ENCODE data around the gene PDE11A. TPM values are rescaled to one million over a fixed set of nuclear protein-coding genes. Genes with fewer than 3 reads are reported as not detected.
A peak's percentile ranks its signal among the peaks of the same experiment; 100 is the strongest.

PDE11A gene
- total and polyA plus RNA-seq, 2 of the 8 experiments (the other 6 are each of a cell fraction or from before 2014, with no cell fraction given) = 0.19 to 0.23 TPM

- Histone ChIP-seq H2BK5ac (ENCODE audit: low read depth, low read length) (no peak overlapping the region), H2AK5ac (ENCODE audit: low read depth, low read length) (no peak overlapping the region)
- POLR2A ChIA-PET (ENCODE audit: partially characterized antibody) = interaction anchor here (0.6 to 2.8 kb wide), 7 partner anchors 16 to 411 kb away, joined by 3 to 14 read pairs (median 3); no protein-coding TSS in a partner anchor
- TF ChIP-seq CREB1 (IDR thresholded peaks at IDR 0.05) (no peak), ASH2L (IDR thresholded peaks at IDR 0.05; ENCODE audit: low read length) (no peak), CTCF (IDR thresholded peaks at IDR 0.05; ENCODE audit: control extremely low read depth in 1 of 3, insufficient read depth in 1 of 3, low read depth in 1 of 3, low read length in 3 of 3) (no peak), CTBP2 (IDR thresholded peaks at IDR 0.05; ENCODE audit: borderline replicate concordance, insufficient read depth, insufficient read length, low read length) (no peak), RNF2 (IDR thresholded peaks at IDR 0.05; ENCODE audit: borderline replicate concordance, low read depth, low read length, missing control alignments, poor library complexity, severe bottlenecking) (no peak), PHF8 (conservative IDR thresholded peaks at IDR 0.05; ENCODE audit: low read depth, low read length) (no peak), USF2 (IDR thresholded peaks at IDR 0.05; ENCODE audit: low read length) (no peak), SP2 (IDR thresholded peaks at IDR 0.05; ENCODE audit: low read length) (no peak), MAFK (IDR thresholded peaks at IDR 0.05; ENCODE audit: low read depth, low read length) (no peak)
These were observed 39.2 kb upstream of the PDE11A start for GRCh38 chr2:178111743-178112142.

More at GRCh38 chr2:178111743-178112142, 39.2 kb upstream of the PDE11A start:
- Histone ChIP-seq H2BK15ac (ENCODE audit: low read length) (no peak overlapping the region), H2BK12ac (ENCODE audit: low read depth, low read length) (no peak overlapping the region), H2BK20ac (ENCODE audit: low read length) (no peak overlapping the region), H3K4me1 (replicated peaks in 1 of 4; ENCODE audit: control insufficient read depth in 3 of 4, insufficient read depth in 4 of 4, low read length in 3 of 4) (peaks cover 0 to 4% (median 0%) of the 10 kb centered on the region in 4 experiments; a peak in 1 of 7 replicates), H4K8ac (ENCODE audit: extremely low read depth, insufficient read depth, low read length) (peak overlapping the region; percentile 4; the same call in 1 of the 2 replicates), H3K9me3 (ENCODE audit: insufficient read depth in 2 of 2, low read depth in 1 of 2, low read length in 1 of 2) (no peaks in the 10 kb centered on the region), H3K4me3 (ENCODE audit: extremely low read depth in 1 of 4, insufficient read depth in 2 of 4, low read depth in 3 of 4, low read length in 4 of 4) (peak overlapping the region in 2 of 4 experiments; percentile 84 to 89; a peak in 1 of 8 replicates), H3K79me1 (ENCODE audit: low read depth, low read length) (no peaks in the 10 kb centered on the region), H2AFZ (ENCODE audit: low read length) (peak overlapping the region; percentile 91), H3K36me3 (ENCODE audit: control insufficient read depth in 2 of 4, insufficient read depth in 4 of 4, low read length in 3 of 4) (no peaks in the 10 kb centered on the region), H4K91ac (replicated peaks; ENCODE audit: insufficient read length, low read length) (no peak overlapping the region), H3K79me2 (ENCODE audit: control insufficient read depth in 1 of 2, insufficient read depth in 2 of 2, low read length in 2 of 2) (peaks cover 0 to 3% of the 10 kb centered on the region in 2 experiments; a peak in 1 of 4 replicates), H3K4me2 (ENCODE audit: insufficient read depth in 1 of 2, low read depth in 2 of 2, low read length in 2 of 2) (peak overlapping the region in 1 of 2 experiments; percentile 95; a peak in 2 of 4 replicates), H4K5ac (ENCODE audit: insufficient read length, low read depth, low read length) (no peak overlapping the region), H3K14ac (ENCODE audit: insufficient read length) (no peak overlapping the region), H3K27ac (ENCODE audit: low read depth, low read length) (no peak overlapping the region), H3K23ac (ENCODE audit: insufficient read length) (no peak overlapping the region), H3K9ac (replicated peaks in 1 of 4; ENCODE audit: extremely low read depth in 1 of 4, low read depth in 3 of 4, low read length in 3 of 4) (no peak overlapping the region), H3K27me3 (replicated peaks in 1 of 4; ENCODE audit: control insufficient read depth in 3 of 4, extremely low read depth in 1 of 4, insufficient read depth in 3 of 4, low read length in 3 of 4) (no peaks in the 10 kb centered on the region), H2BK120ac (replicated peaks; ENCODE audit: low read depth, low read length) (no peak overlapping the region), H3K23me2 (ENCODE audit: low read depth, low read length) (peaks cover 8% of the 10 kb centered on the region; the same call in 1 of the 2 replicates), H3K18ac (ENCODE audit: extremely low read depth, low read length) (no peak overlapping the region), H4K20me1 (replicated peaks in 1 of 2; ENCODE audit: control insufficient read depth in 1 of 2, insufficient read depth in 2 of 2, low read length in 2 of 2) (no peaks in the 10 kb centered on the region), H3K4ac (replicated peaks; ENCODE audit: insufficient read length, low read depth, low read length) (no peak overlapping the region), H3K56ac (replicated peaks; ENCODE audit: insufficient read length, low read depth, low read length) (no peak overlapping the region)
- CTCF ChIA-PET (ENCODE audit: partially characterized antibody) = interaction anchor here (0.7 to 5.4 kb wide), 36 partner anchors 10 to 406 kb away, joined by 3 to 65 read pairs (median 5); partner anchors contain the start of gene PDE11A
- WGBS, 2 experiments (ENCODE audit: extremely low coverage in 1 of 2, insufficient coverage in 1 of 2, insufficient read length in 1 of 2, insufficient replicate concordance in 2 of 2, low coverage in 1 of 2, low lambda C conversion rate in 2 of 2, missing lambda C conversion rate in 1 of 2) = 83% methylated on average over 1 of the region's 1 CpG; no CpG with 5 or more reads in 1 of the 2 experiments
- FAIRE-seq (no peak), DNase-seq (ENCODE audit: low read depth in 1 of 2, low spot score in 2 of 2) (no peak)

Measured in H1 (cell line).